GM18873 (cell line): ENCODE results near the gene ISG20.

Source experiments
- ATAC-seq: cut with Tn5 transposase; IDR thresholded peaks from one replicate; pipeline ENCODE4 v1.9.1; 2021; ENCODE audit warnings: mild to moderate bottlenecking, moderate library complexity, moderate number of reproducible peaks; ENCODE audit not compliant: unreplicated experiment, low FRiP score

The ISG20 gene

GRCh38 chr15:88652456-88653199 is 13.8 kb downstream of the ISG20 start:
- no peak for ATAC-seq

GRCh38 chr15:88653200-88654064 is 14.6 kb downstream of the ISG20 start:
- no peak for ATAC-seq

GRCh38 chr15:88654430-88655102 is 15.8 kb downstream of the ISG20 start:
- no peak for ATAC-seq

- no peak for ATAC-seq
Measured at GRCh38 chr15:88655103-88655553, 16.3 kb downstream of the ISG20 start.

DNA sequence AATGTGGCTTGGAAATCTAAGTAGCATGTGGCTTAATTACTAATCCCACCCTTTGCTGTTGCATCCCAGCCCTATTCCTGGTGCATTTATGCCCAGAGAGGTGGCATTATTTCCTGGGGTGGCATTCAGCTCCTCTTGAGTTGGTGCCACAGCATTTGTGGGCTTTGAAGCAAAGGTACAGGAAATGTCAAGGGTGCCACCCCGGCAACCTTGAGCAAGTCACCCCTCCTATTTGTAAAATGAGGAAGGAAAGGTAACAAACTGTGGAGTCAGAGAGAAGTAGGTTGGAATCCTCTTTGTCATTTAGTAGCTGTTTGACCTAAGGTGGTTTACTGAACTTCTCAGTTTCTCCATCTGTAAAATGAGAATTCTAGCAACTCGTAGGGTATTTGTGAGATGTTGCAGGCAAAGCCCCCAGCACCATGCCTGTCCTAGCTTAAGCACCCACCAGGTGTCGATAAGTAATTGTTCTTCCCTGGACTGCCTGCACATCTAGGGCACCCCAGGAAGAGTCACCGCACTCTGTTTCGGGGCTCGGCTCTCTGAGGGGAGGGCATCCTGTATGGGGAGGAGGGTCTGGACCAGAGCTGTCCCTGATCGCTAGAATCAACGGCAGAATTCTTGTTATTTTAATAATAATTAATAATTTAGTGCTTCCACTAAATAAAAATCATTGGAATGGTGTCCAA is 17.1 kb downstream of the ISG20 start:
- ATAC-seq, result no peak

DNA sequence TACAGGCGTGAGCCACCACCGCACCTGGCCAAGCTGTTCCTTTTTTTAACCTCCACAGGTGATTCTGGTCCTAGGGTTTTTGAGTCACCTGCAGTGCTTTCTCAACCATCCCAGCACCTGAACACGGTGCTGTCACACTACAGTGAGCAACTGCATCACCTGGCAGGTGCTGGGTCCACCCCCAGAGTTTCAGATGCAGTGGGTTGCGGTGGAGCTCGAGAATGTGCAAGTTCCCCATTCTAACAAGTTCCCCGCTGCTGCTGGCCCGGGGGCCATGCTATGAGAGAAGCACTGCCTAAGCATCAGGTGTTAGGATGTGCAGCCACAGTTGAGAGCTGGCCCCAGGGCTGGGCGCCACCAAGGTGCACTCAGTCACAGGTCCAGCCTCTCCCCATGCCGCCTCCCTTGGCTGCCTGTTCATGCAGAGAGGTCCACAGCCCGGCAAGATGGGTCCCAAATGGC is 18.0 kb downstream of the ISG20 start:
- peak; percentile 88 for ATAC-seq

- ATAC-seq, result no peak
Measured at GRCh38 chr15:88657326-88658069, 18.7 kb downstream of the ISG20 start.

- ATAC-seq, result no peak
Measured at GRCh38 chr15:88658070-88658965, 19.5 kb downstream of the ISG20 start.

GRCh38 chr15:88658972-88659931 is 20.4 kb downstream of the ISG20 start:
- no peak for ATAC-seq

- no peak for ATAC-seq
Measured at GRCh38 chr15:88661041-88661700, 22.4 kb downstream of the ISG20 start.

DNA sequence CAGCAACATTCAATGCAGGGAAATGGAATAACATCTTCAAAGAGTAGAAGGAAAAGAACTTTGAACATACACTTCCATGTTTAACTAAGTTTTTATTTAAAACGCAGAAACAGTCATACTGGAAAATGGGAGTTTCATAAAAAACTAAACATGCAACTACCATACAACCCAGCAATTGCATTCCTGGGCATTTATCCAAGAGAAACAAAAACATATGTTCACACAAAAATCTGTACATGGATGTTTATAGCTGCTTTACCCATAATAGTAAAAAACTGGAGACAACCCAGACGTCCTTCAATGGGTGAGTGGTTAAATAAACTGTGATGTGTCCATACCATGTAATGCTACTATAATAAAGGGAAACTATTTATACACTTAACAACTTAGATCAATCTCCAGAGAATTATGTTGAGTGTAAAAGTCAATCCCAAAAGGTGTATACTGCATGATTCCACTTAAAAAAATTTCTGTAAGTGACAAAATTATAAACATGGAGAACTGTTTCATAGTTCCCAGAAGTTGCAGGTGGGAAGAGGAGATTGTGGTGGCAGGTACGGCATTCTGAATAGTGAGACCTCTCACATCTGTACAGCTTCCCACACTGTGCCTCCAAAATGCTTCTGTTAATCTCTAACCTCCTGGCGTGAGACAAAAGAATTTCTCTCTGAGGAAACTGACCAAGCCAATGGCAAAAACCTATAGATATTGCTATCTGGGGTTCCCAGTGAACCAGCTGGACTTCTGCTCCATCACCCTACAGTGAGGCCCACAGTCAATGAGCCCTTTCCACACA is 23.1 kb downstream of the ISG20 start:
- no peak for ATAC-seq

- no peak for ATAC-seq
Measured at GRCh38 chr15:88663141-88663621, 24.4 kb downstream of the ISG20 start.

GRCh38 chr15:88664151-88664778 is 25.4 kb downstream of the ISG20 start:
- no peak for ATAC-seq

GRCh38 chr15:88674661-88675060 is 35.8 kb downstream of the ISG20 start:
- ATAC-seq, result no peak

DNA sequence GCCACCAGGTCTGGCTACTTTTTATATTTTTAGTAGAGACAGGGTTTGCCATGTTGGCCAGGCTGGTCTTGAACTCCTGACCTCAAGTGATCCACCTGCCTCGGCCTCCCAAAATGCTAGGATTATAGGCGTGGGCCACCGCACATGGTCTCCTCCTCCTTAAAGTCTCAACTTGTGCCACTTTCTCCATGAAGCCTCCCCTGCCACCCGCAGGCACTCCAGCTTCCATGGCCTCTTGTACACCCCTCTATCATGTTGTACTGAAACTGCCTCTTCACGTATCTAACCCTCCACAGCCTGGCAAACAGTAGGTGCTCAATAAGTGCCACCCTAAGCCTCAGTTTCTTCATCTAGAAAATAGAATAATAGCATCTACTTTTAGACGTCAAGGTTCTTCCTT is 39.9 kb downstream of the ISG20 start:
- no peak for ATAC-seq
